Loucy (cell line): Measurements from ENCODE around the gene RANBP3.

Source experiments
- EZH2phosphoT487 ChIP-seq: fragments of 200-600 bp; IDR thresholded peaks from 2 replicates; pipeline ENCODE4 v1.6.1; 2018; ENCODE audit warnings: antibody characterized with exemption, mild to moderate bottlenecking, moderate library complexity, borderline replicate concordance
- TF ChIP-seq, protein P1 (sequence below): fragments of 200-600 bp; sonication (generic); conservative IDR thresholded peaks from 2 replicates; pipeline ENCODE4 v1.5.1; 2014; ENCODE audit warnings: mild to moderate bottlenecking, antibody characterized with exemption, low read length

DNA sequence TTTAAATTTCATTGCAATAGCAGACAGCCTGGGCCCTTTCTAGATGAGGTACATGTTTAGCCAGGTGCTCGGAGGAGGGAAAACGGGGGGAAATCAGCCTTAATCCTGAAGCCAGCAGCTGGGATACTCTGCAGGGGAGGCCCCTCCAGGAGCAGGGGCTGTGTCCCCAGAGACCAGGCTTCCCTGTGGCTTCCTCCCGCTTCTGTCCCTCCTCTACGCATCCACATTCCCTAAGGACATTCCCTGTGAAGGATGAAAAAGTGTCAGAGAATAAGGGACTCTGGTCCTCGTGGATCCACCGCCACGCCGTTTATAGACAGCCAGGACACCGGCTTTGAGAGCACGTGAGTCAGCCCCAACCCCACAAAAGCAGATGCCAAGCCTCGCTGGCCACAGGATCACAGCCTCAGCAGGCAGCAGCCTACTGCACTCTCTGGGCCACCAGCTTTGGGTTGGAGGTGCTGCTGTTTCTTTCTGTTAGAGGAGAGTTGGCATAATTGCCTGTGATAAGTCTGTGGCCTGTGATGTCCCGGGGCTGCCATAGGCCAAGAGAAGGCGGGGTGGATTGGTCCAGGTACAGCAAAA, 36.7 kb upstream of the RANBP3 start:
- TF ChIP-seq, protein P1, sequence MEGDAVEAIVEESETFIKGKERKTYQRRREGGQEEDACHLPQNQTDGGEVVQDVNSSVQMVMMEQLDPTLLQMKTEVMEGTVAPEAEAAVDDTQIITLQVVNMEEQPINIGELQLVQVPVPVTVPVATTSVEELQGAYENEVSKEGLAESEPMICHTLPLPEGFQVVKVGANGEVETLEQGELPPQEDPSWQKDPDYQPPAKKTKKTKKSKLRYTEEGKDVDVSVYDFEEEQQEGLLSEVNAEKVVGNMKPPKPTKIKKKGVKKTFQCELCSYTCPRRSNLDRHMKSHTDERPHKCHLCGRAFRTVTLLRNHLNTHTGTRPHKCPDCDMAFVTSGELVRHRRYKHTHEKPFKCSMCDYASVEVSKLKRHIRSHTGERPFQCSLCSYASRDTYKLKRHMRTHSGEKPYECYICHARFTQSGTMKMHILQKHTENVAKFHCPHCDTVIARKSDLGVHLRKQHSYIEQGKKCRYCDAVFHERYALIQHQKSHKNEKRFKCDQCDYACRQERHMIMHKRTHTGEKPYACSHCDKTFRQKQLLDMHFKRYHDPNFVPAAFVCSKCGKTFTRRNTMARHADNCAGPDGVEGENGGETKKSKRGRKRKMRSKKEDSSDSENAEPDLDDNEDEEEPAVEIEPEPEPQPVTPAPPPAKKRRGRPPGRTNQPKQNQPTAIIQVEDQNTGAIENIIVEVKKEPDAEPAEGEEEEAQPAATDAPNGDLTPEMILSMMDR = no peak
- no peak for TF ChIP-seq EZH2phosphoT487
